Activated CD4-positive, alpha-beta T cell treated with anti-CD3 and anti-CD28 coated beads for 36 hours (primary cell): ENCODE data around the gene HIKESHI. TPM values are rescaled to one million over a fixed set of nuclear protein-coding genes. Genes with fewer than 3 reads are reported as not detected.

Experiments used
- total RNA-seq, 2 experiments: library from RNA; stranded (reverse); gene quantifications; one replicate each; pipeline ENCODE4 v1.2.3, GENCODE V29; 2021

HIKESHI gene
- total RNA-seq, 2 experiments from 2014 or later: 50.2 to 51.3 TPM

Other genes with a start within 250 kb of the HIKESHI start
- 10 to 100 TPM; 63.8 to 88.3 TPM for gene PICALM, start 233.2 kb upstream of the HIKESHI start, total RNA-seq
- gene EED, start 57.5 kb upstream of the HIKESHI start, total RNA-seq: 100 to 1,000 TPM in 1 of 2 experiments, 10 to 100 TPM in 1; 90.3 to 127 TPM
- gene CCDC81, start 72.6 kb downstream of the HIKESHI start, total RNA-seq: under 1 TPM; 0.79 to 0.82 TPM